GM19324 (cell line): ENCODE measurements around the gene KRI1.

ENCODE experiments used
- ATAC-seq: cut with Tn5 transposase; IDR thresholded peaks from one replicate; pipeline ENCODE4 v1.9.1; 2021; ENCODE audit warnings: mild to moderate bottlenecking, moderate library complexity; ENCODE audit not compliant: unreplicated experiment, low FRiP score

KRI1 gene

GRCh38 chr19:10565567-10566407 is at the start of gene KRI1:
Gene KRI1 (minus strand): TSS chr19:10566010. CDS start chr19:10565999, 11 bp downstream.
- ATAC-seq: peak; percentile 72

GRCh38 chr19:10612499-10613119 is 46.8 kb upstream of the KRI1 start:
- no peak for ATAC-seq

DNA sequence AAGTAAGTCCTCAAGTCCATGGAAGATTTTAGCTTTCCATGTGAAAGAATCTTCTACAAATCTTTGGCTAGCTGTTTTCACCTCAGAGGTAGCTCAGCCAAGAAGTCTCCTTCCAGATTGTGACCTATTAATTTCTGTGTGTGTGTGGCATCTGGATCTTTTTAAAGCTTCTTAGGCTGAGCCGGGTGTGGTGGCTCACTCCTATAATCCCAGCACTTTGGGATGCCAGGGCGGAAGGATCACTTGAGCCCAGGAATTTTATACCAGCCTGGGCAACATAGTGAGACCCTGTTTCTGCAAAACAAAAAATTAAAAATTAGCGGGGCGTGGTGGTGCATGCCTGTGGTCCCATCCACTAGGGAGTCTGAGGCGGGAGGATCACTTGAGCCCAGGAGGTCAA is 46.1 kb upstream of the KRI1 start:
- no peak for ATAC-seq

DNA sequence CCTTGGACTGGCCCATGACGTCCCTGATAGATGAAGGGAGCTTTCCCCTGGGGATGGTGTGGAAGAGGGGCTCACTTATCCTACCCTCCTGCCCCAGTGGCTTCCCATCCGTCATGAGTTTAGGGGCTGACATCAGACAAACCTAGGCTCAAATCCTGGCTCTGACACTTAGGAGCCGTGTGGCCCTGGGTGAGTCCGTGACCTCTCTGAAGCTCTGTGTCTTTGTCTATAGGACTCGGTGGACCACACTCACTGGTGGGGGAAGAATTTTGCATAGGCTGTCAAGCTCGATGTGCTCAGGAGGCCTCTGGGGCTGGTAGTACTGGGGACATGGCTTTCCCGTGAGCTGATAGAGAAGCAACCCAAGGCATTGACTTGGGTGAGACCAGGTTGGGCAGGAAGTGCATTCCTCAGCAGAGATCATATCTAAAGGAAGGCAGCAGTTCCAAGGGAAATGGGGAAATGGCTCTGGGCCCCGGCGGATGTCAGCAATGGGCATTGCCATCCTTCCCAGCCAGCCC is 38.7 kb upstream of the KRI1 start:
- no peak for ATAC-seq

DNA sequence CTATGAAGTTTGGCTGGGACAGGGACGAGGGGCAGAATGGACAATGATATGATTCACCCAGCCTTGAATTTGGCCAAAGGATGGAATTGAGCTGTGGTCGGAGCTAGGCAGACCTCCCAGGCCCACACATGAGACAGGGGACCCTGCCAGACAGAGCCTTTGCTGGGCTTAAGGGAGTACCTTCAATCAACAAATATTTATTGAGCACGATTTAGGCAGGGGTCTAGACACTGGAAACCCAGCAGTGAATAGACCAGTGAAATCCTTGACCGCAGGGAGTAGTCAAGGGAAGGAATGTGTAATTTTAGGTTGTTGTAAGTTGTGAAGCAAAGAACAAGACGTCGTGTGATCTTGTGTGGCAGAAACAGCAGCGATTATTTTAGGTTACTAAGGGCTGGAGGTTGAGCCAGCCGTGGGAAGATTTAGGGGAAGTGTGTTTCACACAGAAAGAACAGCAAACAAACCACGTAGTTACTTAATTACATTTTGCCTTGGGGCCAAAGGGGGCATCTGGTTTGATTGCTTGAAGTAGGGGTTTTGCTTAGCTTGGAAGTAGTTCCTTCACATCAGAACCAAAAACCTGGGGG is 38.2 kb upstream of the KRI1 start:
- ATAC-seq: peak; percentile 28

- ATAC-seq: peak; percentile 36
Measured at GRCh38 chr19:10603084-10603872, 37.5 kb upstream of the KRI1 start.

GRCh38 chr19:10602330-10603083 is 36.7 kb upstream of the KRI1 start:
- ATAC-seq: peak; percentile 69

- ATAC-seq: no peak
Measured at GRCh38 chr19:10601999-10602329, 36.2 kb upstream of the KRI1 start.

DNA sequence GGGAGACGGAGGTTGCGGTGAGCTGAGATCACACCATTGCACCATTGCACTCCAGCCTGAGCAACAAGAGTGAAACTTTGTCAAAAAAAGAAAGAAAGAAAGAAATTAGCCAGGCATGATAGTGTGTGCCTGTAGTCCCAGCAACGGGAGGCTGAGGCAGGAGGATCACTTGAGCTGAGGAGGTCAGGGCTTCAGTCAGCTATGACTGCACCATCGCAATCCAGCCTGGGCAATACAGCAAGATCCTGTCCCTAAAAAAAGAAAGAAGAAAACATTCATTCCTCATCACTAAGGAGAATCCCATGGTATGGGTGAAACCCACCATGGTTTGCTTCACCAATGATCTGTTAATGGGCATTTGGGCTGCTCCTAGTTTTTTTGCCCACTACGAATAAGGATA is 34.3 kb upstream of the KRI1 start:
- no peak for ATAC-seq

GRCh38 chr19:10593820-10594637 is 28.2 kb upstream of the KRI1 start:
- ATAC-seq: no peak

DNA sequence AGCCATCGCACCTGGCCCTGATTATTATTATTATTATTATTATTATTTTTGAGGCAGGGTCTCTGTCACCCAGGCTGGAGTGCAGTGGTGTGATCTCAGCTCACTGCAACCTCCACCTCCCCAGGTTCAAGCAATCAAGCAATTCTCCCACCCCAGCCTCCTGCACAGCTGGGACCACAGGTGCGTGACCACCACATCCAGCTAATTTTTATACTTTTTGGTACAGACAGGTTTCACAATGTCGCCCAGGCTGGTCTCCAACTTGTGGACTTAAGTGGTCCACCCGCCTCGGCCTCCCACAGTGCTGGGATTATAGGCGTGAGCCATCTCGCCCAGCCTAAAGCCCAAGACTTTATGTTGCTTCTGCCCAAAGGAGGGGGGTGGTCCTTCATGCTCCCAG is 27.3 kb upstream of the KRI1 start:
- ATAC-seq: no peak

DNA sequence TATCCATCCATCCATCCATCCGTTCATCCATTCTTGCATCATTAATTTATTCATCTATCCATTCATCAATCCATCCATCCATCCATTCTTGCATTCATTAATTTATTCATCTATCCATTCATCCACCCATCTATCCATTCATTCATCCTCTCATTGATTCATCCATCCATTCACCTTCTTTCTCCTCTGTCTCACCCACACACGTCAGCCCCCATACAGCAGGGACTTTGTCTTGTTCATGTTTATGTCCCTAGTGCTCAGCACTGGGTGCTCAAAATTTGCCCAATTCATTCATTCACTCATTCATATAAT is 22.0 kb upstream of the KRI1 start:
- ATAC-seq: no peak

GRCh38 chr19:10587022-10587838 is 21.4 kb upstream of the KRI1 start, which contains the start of gene AP1M2:
Gene AP1M2 (minus strand): TSS chr19:10587312. CDS start chr19:10587231, 81 bp downstream.
- ATAC-seq: no peak

DNA sequence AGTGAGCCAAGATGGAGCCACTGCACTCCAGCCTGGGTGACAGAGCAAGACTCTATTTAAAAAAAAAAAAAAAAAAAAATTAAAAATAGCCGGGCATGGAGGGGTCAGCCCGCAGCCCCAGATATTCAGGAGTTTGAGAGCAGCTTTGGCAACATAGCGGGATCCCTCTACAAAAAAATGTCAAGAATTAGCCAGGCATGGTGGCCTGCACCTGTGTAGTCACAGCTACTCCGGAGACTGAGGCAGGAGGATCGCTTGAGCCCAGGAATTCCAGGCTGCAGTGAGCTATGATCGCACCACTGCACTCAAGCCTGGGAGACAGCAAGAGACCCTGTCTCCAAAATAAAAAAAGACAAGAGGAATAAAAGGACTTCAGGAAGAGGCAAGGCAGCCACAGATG is 20.6 kb upstream of the KRI1 start:
- no peak for ATAC-seq

- ATAC-seq: no peak
Measured at GRCh38 chr19:10583036-10583776, 17.4 kb upstream of the KRI1 start.

GRCh38 chr19:10582091-10582490 is 16.3 kb upstream of the KRI1 start:
- no peak for ATAC-seq

GRCh38 chr19:10580979-10581631 is 15.3 kb upstream of the KRI1 start:
- ATAC-seq: no peak
